GM06990 (cell line): ENCODE results near the gene FLT3LG.
A peak's percentile ranks its signal among the peaks of the same experiment; 100 is the strongest.

Source experiments
- DNase-seq: peaks from one replicate; pipeline ENCODE4 v3.0.0-alpha.2; 2011; ENCODE audit not compliant: insufficient read length; ENCODE audit errors: extremely low read depth
- H3K27me3 ChIP-seq: replicated peaks from 2 replicates; pipeline ENCODE4 v1.6.0; 2011; ENCODE audit warnings: low read length; ENCODE audit not compliant: control insufficient read depth, insufficient read depth
- H3K36me3 ChIP-seq: 2 replicates; pipeline ENCODE4 v1.5.1; 2011; ENCODE audit warnings: low read length; ENCODE audit not compliant: control insufficient read depth, insufficient read depth
- H3K4me3 ChIP-seq: replicated peaks from 2 replicates; pipeline ENCODE4 v1.5.1; 2011; ENCODE audit warnings: low read depth, mild to moderate bottlenecking, control low read depth, low read length
- CTCF ChIP-seq: IDR thresholded peaks from 2 replicates; pipeline ENCODE4 v1.5.1; 2011; ENCODE audit warnings: low read length, control low read depth, mild to moderate bottlenecking, inconsistent platforms; ENCODE audit not compliant: insufficient read depth, poor library complexity, severe bottlenecking

FLT3LG gene

GRCh38 chr19:49475191-49475917, 1.3 kb downstream of the FLT3LG start:
- TF ChIP-seq CTCF = no peak
- no peak for DNase-seq
- Histone ChIP-seq H3K27me3 (no peaks in the 10 kb centered on the region), H3K36me3 (no peaks in the 10 kb centered on the region), H3K4me3 (peak overlapping the region; percentile 25)

GRCh38 chr19:49475995-49476880, 2.2 kb downstream of the FLT3LG start:
- peak; percentile 64 for TF ChIP-seq CTCF
- Histone ChIP-seq H3K36me3 (no peaks in the 10 kb centered on the region), H3K27me3 (no peaks in the 10 kb centered on the region), H3K4me3 (no peak overlapping the region)
- DNase-seq = no peak

- TF ChIP-seq CTCF = no peak
- Histone ChIP-seq H3K27me3 (no peaks in the 10 kb centered on the region), H3K36me3 (no peaks in the 10 kb centered on the region), H3K4me3 (no peak overlapping the region)
- DNase-seq = no peak
Observed at GRCh38 chr19:49479975-49480628, 6.1 kb downstream of the FLT3LG start.

GRCh38 chr19:49481020-49481683, 7.1 kb downstream of the FLT3LG start:
- no peaks in the 10 kb centered on the region for H3K36me3 ChIP-seq
- no peak overlapping the region for H3K4me3 ChIP-seq
- H3K27me3 ChIP-seq = no peaks in the 10 kb centered on the region
- no peak for DNase-seq
- TF ChIP-seq CTCF = no peak

GRCh38 chr19:49486232-49486631, 12.2 kb downstream of the FLT3LG start:
- DNase-seq = no peak
- peaks cover 25% of the 10 kb centered on the region for H3K36me3 ChIP-seq
- TF ChIP-seq CTCF = no peak
- no peak overlapping the region for H3K4me3 ChIP-seq
- H3K27me3 ChIP-seq = no peaks in the 10 kb centered on the region
